K562 (cell line): ENCODE results near the gene ABHD1. TPM values are rescaled to one million over a fixed set of nuclear protein-coding genes. Genes with fewer than 3 reads are reported as not detected.

Experiments used
- COPS2 ChIP-seq: fragments of 450-650 bp; conservative IDR thresholded peaks from 2 replicates; pipeline ENCODE4 v1.6.1; 2016; ENCODE audit warnings: mild to moderate bottlenecking, moderate library complexity
- HNRNPL ChIP-seq: fragments of 200-400 bp; formaldehyde crosslinking; IDR thresholded peaks from 2 replicates; pipeline ENCODE4 v1.6.1; 2017; ENCODE audit warnings: low read depth, mild to moderate bottlenecking, low read length
- KDM1A ChIP-seq, 2 experiments: fragments of 450-650 bp; IDR thresholded peaks; 2 replicates each; pipeline ENCODE4 v1.6.1; 2016; ENCODE audit warnings: mild to moderate bottlenecking in 2 of 2
- LEF1 ChIP-seq: fragments of 450-650 bp; IDR thresholded peaks from 2 replicates; pipeline ENCODE4 v1.6.1; 2016; ENCODE audit warnings: mild to moderate bottlenecking
- PHB ChIP-seq: fragments of 250-450 bp; sonication (Bioruptor Pico); IDR thresholded peaks from 2 replicates; pipeline ENCODE4 v1.5.0; 2021
- PURB ChIP-seq: sonication (generic); formaldehyde crosslinking; IDR thresholded peaks from 2 replicates; pipeline ENCODE4 v1.9.0; 2021; ENCODE audit warnings: low read depth, mild to moderate bottlenecking, missing genetic modification reagents
- ZFP1 ChIP-seq: fragments of 450-650 bp; formaldehyde crosslinking; IDR thresholded peaks from 2 replicates; pipeline ENCODE4 v1.4.0; 2020; ENCODE audit warnings: mild to moderate bottlenecking, mixed read lengths
- ZNF134 ChIP-seq: fragments of 250-450 bp; sonication (Bioruptor Pico); conservative IDR thresholded peaks from 2 replicates; pipeline ENCODE4 v1.4.0; 2020
- ZNF24 ChIP-seq: fragments of 450-650 bp; IDR thresholded peaks from 2 replicates; pipeline ENCODE4 v1.6.1; 2016
- ZNF263 ChIP-seq: sonication (generic); formaldehyde crosslinking; IDR thresholded peaks from 2 replicates; pipeline ENCODE4 v1.8.0; 2022; ENCODE audit warnings: mild to moderate bottlenecking, missing genetic modification reagents, borderline replicate concordance
- ZNF282 ChIP-seq: sonication (generic); formaldehyde crosslinking; IDR thresholded peaks from 2 replicates; pipeline ENCODE4 v1.8.1; 2023; ENCODE audit warnings: missing genetic modification reagents
- polyA plus RNA-seq, 8 experiments: library from polyadenylated mRNA; depleted of rRNA in 4 of 8; stranded (reverse) in 5 of 8; unstranded in 3 of 8; fragments of >200 nt; fragmentation: Nextera tagmentation in 2 of 8; fragmentation: Illumina TruSeq in 1 of 8; extraction: Ambion mirVana in 2 of 8; extraction: Trizol in 1 of 8; gene quantifications; 2 replicates each; pipeline versions ENCODE4 v1.2.1 to v1.2.3, GENCODE V29; 2011 to 2014; ENCODE audit warnings: inconsistent platforms in 1 of 8, missing spikeins in 1 of 8
- total RNA-seq, 7 experiments: library from RNA; depleted of rRNA in 6 of 7; stranded (reverse); fragments of >200 nt in 6 of 7; fragmentation: Illumina TruSeq in 2 of 7; extraction: Trizol in 2 of 7; gene quantifications; 2 replicates each; pipeline versions ENCODE4 v1.2.1 to v1.2.3, GENCODE V29; 2011 to 2021; ENCODE audit warnings: low replicate concordance in 1 of 7
- TF ChIP-seq, protein P1 (sequence below), 2 experiments: fragments of 450-650 bp; IDR thresholded peaks; 2 replicates each; pipeline ENCODE4 v1.6.1; 2016; ENCODE audit warnings: mild to moderate bottlenecking in 2 of 2, borderline replicate concordance in 1 of 2, low read depth in 1 of 2, moderate library complexity in 1 of 2
- TF ChIP-seq, protein P2 (sequence below): fragments of 450-650 bp; conservative IDR thresholded peaks from 2 replicates; pipeline ENCODE4 v1.6.1; 2016; ENCODE audit warnings: missing genetic modification characterization, low read depth, mild to moderate bottlenecking, missing compliant biosample characterization, moderate library complexity
- TF ChIP-seq, protein P3 (sequence below): fragments of 250-450 bp; sonication (Bioruptor Pico); IDR thresholded peaks from 2 replicates; pipeline ENCODE4 v1.5.0; 2021; ENCODE audit warnings: mild to moderate bottlenecking, moderate library complexity

ABHD1 gene
- total and polyA plus RNA-seq, 9 of the 15 experiments (the other 6 are each of a cell fraction or from before 2014, with no cell fraction given): 0.10 to 0.16 (median 0.11) TPM; not detected in 5

DNA sequence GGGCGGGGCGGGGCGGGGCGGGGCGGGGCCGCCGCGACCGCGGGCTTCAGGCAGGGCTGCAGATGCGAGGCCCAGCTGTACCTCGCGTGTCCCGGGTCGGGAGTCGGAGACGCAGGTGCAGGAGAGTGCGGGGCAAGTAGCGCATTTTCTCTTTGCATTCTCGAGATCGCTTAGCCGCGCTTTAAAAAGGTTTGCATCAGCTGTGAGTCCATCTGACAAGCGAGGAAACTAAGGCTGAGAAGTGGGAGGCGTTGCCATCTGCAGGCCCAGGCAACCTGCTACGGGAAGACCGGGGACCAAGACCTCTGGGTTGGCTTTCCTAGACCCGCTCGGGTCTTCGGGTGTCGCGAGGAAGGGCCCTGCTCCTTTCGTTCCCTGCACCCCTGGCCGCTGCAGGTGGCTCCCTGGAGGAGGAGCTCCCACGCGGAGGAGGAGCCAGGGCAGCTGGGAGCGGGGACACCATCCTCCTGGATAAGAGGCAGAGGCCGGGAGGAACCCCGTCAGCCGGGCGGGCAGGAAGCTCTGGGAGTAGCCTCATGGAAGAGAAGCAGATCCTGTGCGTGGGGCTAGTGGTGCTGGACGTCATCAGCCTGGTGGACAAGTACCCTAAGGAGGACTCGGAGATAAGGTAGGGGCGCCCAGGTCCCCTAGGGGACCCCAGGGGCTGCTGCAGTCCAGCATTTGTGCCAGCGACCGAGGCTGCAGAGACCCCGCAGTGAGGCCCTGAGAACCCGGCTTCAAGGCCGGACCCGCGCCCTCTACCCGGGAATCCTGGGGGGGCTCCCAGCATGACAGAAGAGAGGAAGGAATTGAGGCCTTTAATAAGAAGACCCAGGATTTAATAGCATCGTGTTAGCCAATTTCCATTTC lies 36.7 kb upstream of the ABHD1 start, which contains the start of gene KHK (continued):
- TF ChIP-seq, protein P1, sequence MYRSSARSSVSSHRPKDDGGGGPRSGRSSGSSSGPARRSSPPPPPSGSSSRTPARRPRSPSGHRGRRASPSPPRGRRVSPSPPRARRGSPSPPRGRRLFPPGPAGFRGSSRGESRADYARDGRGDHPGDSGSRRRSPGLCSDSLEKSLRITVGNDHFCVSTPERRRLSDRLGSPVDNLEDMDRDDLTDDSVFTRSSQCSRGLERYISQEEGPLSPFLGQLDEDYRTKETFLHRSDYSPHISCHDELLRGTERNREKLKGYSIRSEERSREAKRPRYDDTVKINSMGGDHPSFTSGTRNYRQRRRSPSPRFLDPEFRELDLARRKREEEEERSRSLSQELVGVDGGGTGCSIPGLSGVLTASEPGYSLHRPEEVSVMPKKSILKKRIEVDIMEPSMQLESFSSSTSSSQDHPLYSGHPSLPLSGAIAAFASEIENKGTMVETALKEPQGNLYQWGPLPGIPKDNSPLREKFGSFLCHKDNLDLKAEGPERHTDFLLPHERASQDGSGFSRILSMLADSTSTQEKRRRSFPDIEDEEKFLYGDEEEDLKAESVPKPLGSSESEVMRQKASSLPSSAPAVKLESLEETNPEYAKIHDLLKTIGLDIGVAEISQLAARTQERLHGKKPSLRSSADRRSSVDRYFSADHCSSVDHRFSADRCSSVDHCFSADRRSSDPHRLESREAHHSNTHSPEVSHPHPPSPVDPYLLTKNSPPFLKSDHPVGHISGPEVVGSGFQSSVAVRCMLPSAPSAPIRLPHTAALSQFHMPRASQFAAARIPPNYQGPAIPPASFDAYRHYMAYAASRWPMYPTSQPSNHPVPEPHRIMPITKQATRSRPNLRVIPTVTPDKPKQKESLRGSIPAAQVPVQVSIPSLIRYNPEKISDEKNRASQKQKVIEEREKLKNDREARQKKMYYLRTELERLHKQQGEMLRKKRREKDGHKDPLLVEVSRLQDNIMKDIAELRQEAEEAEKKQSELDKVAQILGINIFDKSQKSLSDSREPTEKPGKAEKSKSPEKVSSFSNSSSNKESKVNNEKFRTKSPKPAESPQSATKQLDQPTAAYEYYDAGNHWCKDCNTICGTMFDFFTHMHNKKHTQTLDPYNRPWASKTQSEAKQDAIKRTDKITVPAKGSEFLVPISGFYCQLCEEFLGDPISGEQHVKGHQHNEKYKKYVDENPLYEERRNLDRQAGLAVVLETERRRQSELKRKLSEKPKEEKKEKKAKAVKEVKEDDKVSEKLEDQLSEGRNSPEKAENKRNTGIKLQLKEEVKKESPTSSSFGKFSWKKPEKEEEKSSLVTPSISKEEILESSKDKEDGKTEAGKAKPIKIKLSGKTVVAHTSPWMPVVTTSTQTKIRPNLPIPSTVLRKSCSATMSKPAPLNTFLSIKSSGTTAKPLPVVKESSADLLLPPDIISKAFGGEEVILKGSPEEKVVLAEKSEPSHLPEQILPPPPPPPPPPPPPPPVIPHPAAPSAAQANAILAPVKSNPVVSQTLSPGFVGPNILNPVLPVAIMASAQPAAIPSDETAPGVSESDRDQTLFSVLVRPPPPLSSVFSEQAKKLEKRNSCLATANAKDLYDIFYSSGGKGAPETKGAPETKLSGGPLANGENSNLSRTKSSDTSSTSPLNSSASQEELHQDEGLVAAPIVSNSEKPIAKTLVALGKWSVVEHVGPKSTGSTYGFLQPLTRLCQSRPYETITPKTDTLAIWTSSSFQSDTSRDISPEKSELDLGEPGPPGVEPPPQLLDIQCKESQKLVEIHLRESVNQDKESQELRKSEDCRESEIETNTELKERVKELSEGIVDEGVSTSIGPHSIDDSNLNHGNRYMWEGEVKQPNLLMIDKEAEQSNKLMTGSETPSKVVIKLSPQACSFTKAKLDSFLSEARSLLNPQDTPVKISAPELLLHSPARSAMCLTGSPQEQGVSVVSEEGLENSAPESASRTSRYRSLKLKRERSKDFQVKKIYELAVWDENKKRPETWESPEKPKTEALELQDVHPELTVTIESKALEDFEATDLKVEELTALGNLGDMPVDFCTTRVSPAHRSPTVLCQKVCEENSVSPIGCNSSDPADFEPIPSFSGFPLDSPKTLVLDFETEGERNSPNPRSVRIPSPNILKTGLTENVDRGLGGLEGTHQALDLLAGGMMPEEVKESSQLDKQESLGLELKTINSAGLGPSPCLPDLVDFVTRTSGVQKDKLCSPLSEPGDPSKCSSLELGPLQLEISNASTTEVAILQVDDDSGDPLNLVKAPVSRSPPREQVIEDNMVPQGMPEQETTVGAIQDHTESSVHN (IDR thresholded peaks at IDR 0.05; ENCODE audit: borderline replicate concordance in 1 of 2, low read depth in 1 of 2): no peak
- TF ChIP-seq ZNF263 (CRISPR knock-in tag): no peak
- TF ChIP-seq PURB (CRISPR knock-in tag): no peak
- no peak for TF ChIP-seq ZFP1
- TF ChIP-seq COPS2: no peak
- TF ChIP-seq HNRNPL: no peak
- no peak for TF ChIP-seq PHB (CRISPR knock-in tag)
- TF ChIP-seq ZNF24: no peak
- no peak for TF ChIP-seq ZNF134 (CRISPR knock-in tag)
- no peak for TF ChIP-seq LEF1
- TF ChIP-seq, protein P2, sequence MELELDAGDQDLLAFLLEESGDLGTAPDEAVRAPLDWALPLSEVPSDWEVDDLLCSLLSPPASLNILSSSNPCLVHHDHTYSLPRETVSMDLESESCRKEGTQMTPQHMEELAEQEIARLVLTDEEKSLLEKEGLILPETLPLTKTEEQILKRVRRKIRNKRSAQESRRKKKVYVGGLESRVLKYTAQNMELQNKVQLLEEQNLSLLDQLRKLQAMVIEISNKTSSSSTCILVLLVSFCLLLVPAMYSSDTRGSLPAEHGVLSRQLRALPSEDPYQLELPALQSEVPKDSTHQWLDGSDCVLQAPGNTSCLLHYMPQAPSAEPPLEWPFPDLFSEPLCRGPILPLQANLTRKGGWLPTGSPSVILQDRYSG (tag): no peak
- 0 out of 2 replicates have a peak, but pooled peaks have one; percentile 65 for TF ChIP-seq ZNF282 (CRISPR knock-in tag)
- no peak for TF ChIP-seq KDM1A (IDR thresholded peaks at IDR 0.05)
- TF ChIP-seq, protein P3, sequence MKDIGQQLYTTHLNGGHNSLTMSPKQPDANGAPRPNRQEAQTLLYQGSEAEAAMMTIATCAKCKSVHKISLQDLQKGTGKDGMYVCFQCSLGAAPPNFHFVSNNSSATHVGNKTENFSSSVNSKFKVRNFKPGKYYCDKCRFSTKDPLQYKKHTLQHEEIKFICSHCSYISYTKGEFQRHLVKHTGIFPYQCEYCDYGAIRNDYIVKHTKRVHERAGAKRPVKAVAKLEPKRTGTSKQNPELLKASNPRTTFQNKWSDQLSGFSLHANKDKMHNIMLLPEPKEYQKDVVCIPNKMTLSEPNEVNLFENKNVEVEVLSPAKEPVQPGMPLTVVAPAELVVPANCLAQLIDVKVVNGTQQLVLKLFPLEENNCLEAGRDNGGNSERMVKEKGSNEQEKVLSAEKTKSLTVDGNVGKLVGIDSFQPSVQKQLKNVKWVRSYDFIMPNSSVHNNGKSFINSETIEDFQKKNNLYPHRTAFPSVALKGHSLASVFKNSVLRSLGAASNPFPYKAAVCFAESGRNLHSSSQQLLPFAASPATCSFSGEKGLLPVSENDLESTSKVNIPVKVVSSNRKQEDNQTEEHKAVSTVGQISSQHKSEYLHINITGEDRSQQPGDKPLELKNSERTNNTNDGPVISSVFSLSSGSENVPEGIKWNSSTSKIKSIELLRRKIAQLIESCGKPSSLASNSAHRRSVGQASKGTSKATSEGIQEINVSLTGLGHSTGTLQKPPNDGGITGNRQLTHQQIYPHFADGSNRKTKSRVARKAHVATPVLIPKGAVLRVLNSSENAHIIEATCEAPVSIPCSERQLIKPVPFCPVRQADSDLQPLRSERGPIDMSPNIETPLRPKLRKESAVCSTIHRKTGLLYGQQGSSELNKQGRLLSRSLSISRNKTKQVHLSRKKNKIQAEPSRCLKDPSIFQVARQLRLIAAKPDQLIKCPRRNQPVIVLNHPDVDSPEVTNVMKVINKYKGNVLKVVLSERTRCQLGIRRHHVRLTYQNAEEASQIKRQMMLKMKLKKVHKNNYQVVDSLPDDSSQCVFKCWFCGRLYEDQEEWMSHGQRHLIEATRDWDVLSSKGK (CRISPR knock-in tag): no peak
